SU-DHL-6 (cell line): ENCODE data around the gene UBE2Z.

Experiments
- EZH2phosphoT487 ChIP-seq: fragments of 200-600 bp; sonication (generic), shearing (Covaris generic); conservative IDR thresholded peaks from 2 replicates; pipeline ENCODE4 v1.6.1; 2018; ENCODE audit warnings: mild to moderate bottlenecking, antibody characterized with exemption, low read length, moderate library complexity, mixed read lengths
- TF ChIP-seq, protein P1 (sequence below): fragments of 200-600 bp; sonication (generic); IDR thresholded peaks from one replicate; pipeline ENCODE4 v1.5.1; 2017; ENCODE audit warnings: antibody characterized with exemption, mild to moderate bottlenecking, low read length, moderate library complexity; ENCODE audit not compliant: insufficient read depth, poor library complexity, severe bottlenecking

- TF ChIP-seq, protein P1, sequence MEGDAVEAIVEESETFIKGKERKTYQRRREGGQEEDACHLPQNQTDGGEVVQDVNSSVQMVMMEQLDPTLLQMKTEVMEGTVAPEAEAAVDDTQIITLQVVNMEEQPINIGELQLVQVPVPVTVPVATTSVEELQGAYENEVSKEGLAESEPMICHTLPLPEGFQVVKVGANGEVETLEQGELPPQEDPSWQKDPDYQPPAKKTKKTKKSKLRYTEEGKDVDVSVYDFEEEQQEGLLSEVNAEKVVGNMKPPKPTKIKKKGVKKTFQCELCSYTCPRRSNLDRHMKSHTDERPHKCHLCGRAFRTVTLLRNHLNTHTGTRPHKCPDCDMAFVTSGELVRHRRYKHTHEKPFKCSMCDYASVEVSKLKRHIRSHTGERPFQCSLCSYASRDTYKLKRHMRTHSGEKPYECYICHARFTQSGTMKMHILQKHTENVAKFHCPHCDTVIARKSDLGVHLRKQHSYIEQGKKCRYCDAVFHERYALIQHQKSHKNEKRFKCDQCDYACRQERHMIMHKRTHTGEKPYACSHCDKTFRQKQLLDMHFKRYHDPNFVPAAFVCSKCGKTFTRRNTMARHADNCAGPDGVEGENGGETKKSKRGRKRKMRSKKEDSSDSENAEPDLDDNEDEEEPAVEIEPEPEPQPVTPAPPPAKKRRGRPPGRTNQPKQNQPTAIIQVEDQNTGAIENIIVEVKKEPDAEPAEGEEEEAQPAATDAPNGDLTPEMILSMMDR, result no peak
- TF ChIP-seq EZH2phosphoT487, result no peak
These were observed 34.3 kb upstream of the UBE2Z start for GRCh38 chr17:48873696-48874443.
